ENCODE results near the gene LCMT1. TPM values are rescaled to one million over a fixed set of nuclear protein-coding genes. Genes with fewer than 3 reads are reported as not detected.

The LCMT1 gene
- total and polyA plus RNA-seq, 2 of the 13 experiments (the other 11 are each of a cell fraction or from before 2014, with no cell fraction given), result 41.2 to 48.7 TPM

- Histone ChIP-seq H3K36me3 (replicated peaks in 1 of 2; ENCODE audit: control insufficient read depth in 1 of 2, insufficient read depth in 2 of 2, low read length in 2 of 2) (peaks cover 3 to 27% of the 10 kb centered on the region in 2 experiments; a peak in 4 of 5 replicates), H3K9ac (ENCODE audit: insufficient read depth, low read depth, low read length) (no peak overlapping the region), H3K4me3 (replicated peaks in 1 of 3; ENCODE audit: insufficient read depth in 1 of 3, low read depth in 2 of 3, low read length in 3 of 3) (no peak overlapping the region), H3K27me3 (ENCODE audit: control insufficient read depth in 1 of 2, insufficient read depth in 2 of 2, low read length in 2 of 2) (no peaks in the 10 kb centered on the region), H4K20me1 (ENCODE audit: insufficient read depth, low read length) (no peaks in the 10 kb centered on the region), H3K4me2 (ENCODE audit: low read depth, low read length) (no peak overlapping the region), H3K9me3 (ENCODE audit: low read length) (no peaks in the 10 kb centered on the region), H2AFZ (ENCODE audit: low read length) (no peak overlapping the region), H3K4me1 (ENCODE audit: insufficient read depth, low read length) (peaks cover 6% of the 10 kb centered on the region; the same call in 1 of the 2 replicates), H3K27ac (ENCODE audit: extremely low read length, insufficient read depth, low read length) (no peak overlapping the region), H3K79me2 (ENCODE audit: insufficient read depth, low read length) (no peaks in the 10 kb centered on the region)
- ATAC-seq (peak; percentile 82), FAIRE-seq (no peak), DNase-seq (ENCODE audit: low spot score) (no peak)
- 90% methylated on average over 13 of the region's 13 CpGs for WGBS (ENCODE audit: low lambda C conversion rate)
- ChIA-PET CTCF (ENCODE audit: low intra/inter-chr PET ratio, low total read pairs) (no interaction called here), POLR2A (no interaction called here)
- in situ Hi-C loops (cut with HindIII; ENCODE audit: extremely low pct_ligation_motif_present, low pct_unique_long_range_greater_than_20kb) (no loop called here), intact Hi-C loops (cut with micrococcal nuclease; ENCODE audit: unreplicated experiment) (no loop called here)
- no TSS peak for BruUV-seq (replicated peaks)
- TF ChIP-seq SRY (CRISPR knock-in tag; IDR thresholded peaks at IDR 0.05), result no peak
- no peak for TF ChIP-seq SYNCRIP (IDR thresholded peaks at IDR 0.05; ENCODE audit: insufficient read depth, low read depth, low read length)
- TF ChIP-seq SAP130 (CRISPR knock-in tag; IDR thresholded peaks at IDR 0.05; ENCODE audit: low read depth), result no peak
- TF ChIP-seq ZFP1 (CRISPR knock-in tag; IDR thresholded peaks at IDR 0.05), result no peak
- no peak for TF ChIP-seq GMEB2 (CRISPR knock-in tag; IDR thresholded peaks at IDR 0.05; ENCODE audit: low read depth)
- no peak for TF ChIP-seq EEA1 (CRISPR knock-in tag; IDR thresholded peaks at IDR 0.05; ENCODE audit: borderline replicate concordance)
- no peak for TF ChIP-seq MIXL1 (CRISPR knock-in tag; IDR thresholded peaks at IDR 0.05)
- TF ChIP-seq HNRNPH1 (optimal IDR thresholded peaks at IDR 0.05; ENCODE audit: low read depth, low read length), result no peak
- no peak for TF ChIP-seq NKX3-1 (CRISPR knock-in tag; IDR thresholded peaks at IDR 0.05)
- TF ChIP-seq ARNTL (CRISPR knock-in tag; IDR thresholded peaks at IDR 0.05), result no peak
- TF ChIP-seq ZNF784 (CRISPR knock-in tag; IDR thresholded peaks at IDR 0.05; ENCODE audit: borderline replicate concordance), result no peak
- TF ChIP-seq BATF2 (CRISPR knock-in tag; IDR thresholded peaks at IDR 0.05), result no peak
These were observed 44.3 kb downstream of the LCMT1 start for GRCh38 chr16:25155553-25156460.
